Measurements from ENCODE around the gene SIRPA.

SIRPA gene

GRCh38 chr20:1940581-1940980 lies 45.4 kb downstream of the SIRPA start:
- no peak overlapping the region for H3K9ac ChIP-seq (ENCODE audit: low read length)
- no peaks in the 10 kb centered on the region for H3K9me3 ChIP-seq (ENCODE audit: control insufficient read depth, low read length)
- H3K4me1 ChIP-seq (ENCODE audit: control insufficient read depth, insufficient read depth, low read depth, low read length): peaks cover 16% of the 10 kb centered on the region
- no peak overlapping the region for H3K4me3 ChIP-seq (ENCODE audit: insufficient read depth in 1 of 2, low read depth in 1 of 2, low read length in 2 of 2)
- no peak overlapping the region for H3K4me2 ChIP-seq (ENCODE audit: low read length, poor library complexity, severe bottlenecking)
- no peak overlapping the region for H2AK5ac ChIP-seq (ENCODE audit: low read length, severe bottlenecking)
- peaks cover 28 to 38% of the 10 kb centered on the region in 2 experiments for H3K36me3 ChIP-seq (ENCODE audit: control insufficient read depth in 1 of 2, insufficient read depth in 2 of 2, low read depth in 1 of 2, low read length in 2 of 2)
- H3K4ac ChIP-seq (ENCODE audit: low read depth in 1 of 2, low read length in 2 of 2): no peak overlapping the region
- no peak for DNase-seq
- H2AFZ ChIP-seq (ENCODE audit: low read depth, low read length): no peak overlapping the region
- no peak overlapping the region for H3K18ac ChIP-seq (ENCODE audit: low read depth in 1 of 2, low read length in 2 of 2)
- no peak overlapping the region for H2BK12ac ChIP-seq (ENCODE audit: low read length in 2 of 2)
- no peak overlapping the region for H3K23ac ChIP-seq (ENCODE audit: low read length in 2 of 2)
- H2BK120ac ChIP-seq (ENCODE audit: low read depth, low read length): no peak overlapping the region
- H2BK15ac ChIP-seq (ENCODE audit: low read depth, poor library complexity, severe bottlenecking): no peak overlapping the region
- peaks cover 0 to 15% of the 10 kb centered on the region in 2 experiments for H3K27me3 ChIP-seq (ENCODE audit: control insufficient read depth in 1 of 2, insufficient read depth in 1 of 2, low read length in 2 of 2)
- H4K91ac ChIP-seq (ENCODE audit: low read length): no peak overlapping the region
- no peak overlapping the region for H4K8ac ChIP-seq (ENCODE audit: low read length)
- WGBS: 89% methylated on average over 5 of the region's 5 CpGs
- H3K14ac ChIP-seq (ENCODE audit: low read length in 2 of 2): no peak overlapping the region
- H3K79me1 ChIP-seq (replicated peaks; ENCODE audit: low read length, poor library complexity, severe bottlenecking): peaks cover 6% of the 10 kb centered on the region
- H2BK5ac ChIP-seq (ENCODE audit: low read depth, low read length, poor library complexity, severe bottlenecking): no peak overlapping the region
- no peak overlapping the region for H3K27ac ChIP-seq (ENCODE audit: low read length, poor library complexity, severe bottlenecking)

DNA sequence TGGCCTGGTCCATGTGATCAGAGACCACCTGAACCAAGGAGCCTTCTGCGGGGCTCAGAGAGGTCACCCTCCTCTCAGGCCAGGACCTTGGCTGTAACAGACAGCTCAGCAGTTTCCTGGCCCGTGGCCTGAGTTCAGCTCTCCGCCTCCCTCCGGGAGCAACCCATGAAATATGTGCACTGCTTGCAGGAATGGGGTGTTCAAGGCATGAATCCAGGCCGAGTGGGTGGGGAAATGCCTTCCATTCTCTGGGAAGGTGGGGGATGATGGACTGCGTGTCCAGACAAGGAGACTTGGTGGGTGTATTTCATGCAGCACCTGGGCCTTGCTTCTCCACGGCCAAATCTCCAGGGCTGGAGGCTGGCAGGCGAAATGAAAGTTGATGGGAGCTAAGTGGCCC lies 46.0 kb downstream of the SIRPA start:
- H3K4me1 ChIP-seq (ENCODE audit: control insufficient read depth, insufficient read depth, low read depth, low read length): peaks cover 16% of the 10 kb centered on the region
- H4K91ac ChIP-seq (ENCODE audit: low read length): no peak overlapping the region
- H2BK15ac ChIP-seq (ENCODE audit: low read depth, poor library complexity, severe bottlenecking): no peak overlapping the region
- no peak overlapping the region for H2AFZ ChIP-seq (ENCODE audit: low read depth, low read length)
- no peak overlapping the region for H2BK12ac ChIP-seq (ENCODE audit: low read length in 2 of 2)
- 80% methylated on average over 8 of the region's 8 CpGs for WGBS
- H3K27me3 ChIP-seq (ENCODE audit: control insufficient read depth in 1 of 2, insufficient read depth in 1 of 2, low read length in 2 of 2): peaks cover 0 to 21% of the 10 kb centered on the region in 2 experiments
- H3K27ac ChIP-seq (ENCODE audit: low read length, poor library complexity, severe bottlenecking): no peak overlapping the region
- H3K79me1 ChIP-seq (replicated peaks; ENCODE audit: low read length, poor library complexity, severe bottlenecking): peaks cover 6% of the 10 kb centered on the region
- no peak overlapping the region for H2BK5ac ChIP-seq (ENCODE audit: low read depth, low read length, poor library complexity, severe bottlenecking)
- H3K4me2 ChIP-seq (ENCODE audit: low read length, poor library complexity, severe bottlenecking): no peak overlapping the region
- no peaks in the 10 kb centered on the region for H3K9me3 ChIP-seq (ENCODE audit: control insufficient read depth, low read length)
- DNase-seq: no peak
- H3K9ac ChIP-seq (ENCODE audit: low read length): no peak overlapping the region
- H3K23ac ChIP-seq (ENCODE audit: low read length in 2 of 2): no peak overlapping the region
- no peak overlapping the region for H2BK120ac ChIP-seq (ENCODE audit: low read depth, low read length)
- H3K4me3 ChIP-seq (ENCODE audit: insufficient read depth in 1 of 2, low read depth in 1 of 2, low read length in 2 of 2): peak overlapping the region in 1 of 2 experiments; percentile 53
- no peak overlapping the region for H3K4ac ChIP-seq (ENCODE audit: low read depth in 1 of 2, low read length in 2 of 2)
- no peak overlapping the region for H4K8ac ChIP-seq (ENCODE audit: low read length)
- no peak overlapping the region for H3K18ac ChIP-seq (ENCODE audit: low read depth in 1 of 2, low read length in 2 of 2)
- H3K14ac ChIP-seq (ENCODE audit: low read length in 2 of 2): no peak overlapping the region
- H3K36me3 ChIP-seq (ENCODE audit: control insufficient read depth in 1 of 2, insufficient read depth in 2 of 2, low read depth in 1 of 2, low read length in 2 of 2): peaks cover 21 to 33% of the 10 kb centered on the region in 2 experiments
- peak overlapping the region; percentile 12 for H2AK5ac ChIP-seq (ENCODE audit: low read length, severe bottlenecking)

DNA sequence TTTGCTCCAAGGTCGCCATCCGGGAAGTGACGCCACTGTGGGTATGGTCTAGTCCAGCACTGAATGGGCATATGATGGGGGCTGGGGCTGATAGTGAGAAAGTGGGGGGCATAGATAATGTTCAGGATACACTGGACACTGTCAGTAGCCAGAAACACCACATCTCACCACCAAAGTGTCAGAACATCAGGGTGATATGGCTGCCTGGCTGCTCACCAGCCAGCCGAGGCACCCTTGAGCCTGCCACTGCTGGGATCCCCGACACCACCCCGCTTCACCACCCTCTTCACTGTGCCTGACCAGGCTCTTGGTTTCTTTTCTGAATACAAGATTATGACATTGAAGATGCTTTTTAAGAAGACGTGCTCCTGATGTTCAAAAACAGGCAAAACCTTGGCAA lies 46.9 kb downstream of the SIRPA start:
- DNase-seq: no peak
- H2AK5ac ChIP-seq (ENCODE audit: low read length, severe bottlenecking): no peak overlapping the region
- H2AFZ ChIP-seq (ENCODE audit: low read depth, low read length): no peak overlapping the region
- no peak overlapping the region for H4K91ac ChIP-seq (ENCODE audit: low read length)
- peaks cover 4% of the 10 kb centered on the region for H3K79me1 ChIP-seq (replicated peaks; ENCODE audit: low read length, poor library complexity, severe bottlenecking)
- H3K27me3 ChIP-seq (ENCODE audit: control insufficient read depth in 1 of 2, insufficient read depth in 1 of 2, low read length in 2 of 2): peaks cover 0 to 29% of the 10 kb centered on the region in 2 experiments
- no peak overlapping the region for H3K14ac ChIP-seq (ENCODE audit: low read length in 2 of 2)
- H2BK15ac ChIP-seq (ENCODE audit: low read depth, poor library complexity, severe bottlenecking): no peak overlapping the region
- no peak overlapping the region for H3K4ac ChIP-seq (ENCODE audit: low read depth in 1 of 2, low read length in 2 of 2)
- 95% methylated on average over 5 of the region's 7 CpGs for WGBS
- no peak overlapping the region for H2BK12ac ChIP-seq (ENCODE audit: low read length in 2 of 2)
- H3K9ac ChIP-seq (ENCODE audit: low read length): no peak overlapping the region
- no peak overlapping the region for H2BK5ac ChIP-seq (ENCODE audit: low read depth, low read length, poor library complexity, severe bottlenecking)
- no peak overlapping the region for H3K27ac ChIP-seq (ENCODE audit: low read length, poor library complexity, severe bottlenecking)
- H3K4me2 ChIP-seq (ENCODE audit: low read length, poor library complexity, severe bottlenecking): no peak overlapping the region
- H3K36me3 ChIP-seq (ENCODE audit: control insufficient read depth in 1 of 2, insufficient read depth in 2 of 2, low read depth in 1 of 2, low read length in 2 of 2): peaks cover 13 to 25% of the 10 kb centered on the region in 2 experiments
- no peaks in the 10 kb centered on the region for H3K9me3 ChIP-seq (ENCODE audit: control insufficient read depth, low read length)
- H3K23ac ChIP-seq (ENCODE audit: low read length in 2 of 2): no peak overlapping the region
- H4K8ac ChIP-seq (ENCODE audit: low read length): no peak overlapping the region
- no peak overlapping the region for H2BK120ac ChIP-seq (ENCODE audit: low read depth, low read length)
- H3K4me1 ChIP-seq (ENCODE audit: control insufficient read depth, insufficient read depth, low read depth, low read length): peaks cover 19% of the 10 kb centered on the region
- H3K4me3 ChIP-seq (ENCODE audit: insufficient read depth in 1 of 2, low read depth in 1 of 2, low read length in 2 of 2): no peak overlapping the region
- H3K18ac ChIP-seq (ENCODE audit: low read depth in 1 of 2, low read length in 2 of 2): no peak overlapping the region

- no peak overlapping the region for H2AK5ac ChIP-seq (ENCODE audit: low read length, severe bottlenecking)
- no peak overlapping the region for H3K18ac ChIP-seq (ENCODE audit: low read depth in 1 of 2, low read length in 2 of 2)
- H3K36me3 ChIP-seq (ENCODE audit: control insufficient read depth in 1 of 2, insufficient read depth in 2 of 2, low read depth in 1 of 2, low read length in 2 of 2): peaks cover 9 to 19% of the 10 kb centered on the region in 2 experiments
- H3K27ac ChIP-seq (ENCODE audit: low read length, poor library complexity, severe bottlenecking): no peak overlapping the region
- no peak overlapping the region for H3K4me3 ChIP-seq (ENCODE audit: insufficient read depth in 1 of 2, low read depth in 1 of 2, low read length in 2 of 2)
- no peak overlapping the region for H2BK120ac ChIP-seq (ENCODE audit: low read depth, low read length)
- no peak overlapping the region for H3K4ac ChIP-seq (ENCODE audit: low read depth in 1 of 2, low read length in 2 of 2)
- H3K4me2 ChIP-seq (ENCODE audit: low read length, poor library complexity, severe bottlenecking): no peak overlapping the region
- H2AFZ ChIP-seq (ENCODE audit: low read depth, low read length): no peak overlapping the region
- peaks cover 0 to 35% of the 10 kb centered on the region in 2 experiments for H3K27me3 ChIP-seq (ENCODE audit: control insufficient read depth in 1 of 2, insufficient read depth in 1 of 2, low read length in 2 of 2)
- no peak overlapping the region for H2BK12ac ChIP-seq (ENCODE audit: low read length in 2 of 2)
- no peak overlapping the region for H4K8ac ChIP-seq (ENCODE audit: low read length)
- H3K23ac ChIP-seq (ENCODE audit: low read length in 2 of 2): no peak overlapping the region
- no peak overlapping the region for H3K9ac ChIP-seq (ENCODE audit: low read length)
- no peaks in the 10 kb centered on the region for H3K9me3 ChIP-seq (ENCODE audit: control insufficient read depth, low read length)
- H2BK15ac ChIP-seq (ENCODE audit: low read depth, poor library complexity, severe bottlenecking): no peak overlapping the region
- H4K91ac ChIP-seq (ENCODE audit: low read length): no peak overlapping the region
- 89% methylated on average over 13 of the region's 13 CpGs for WGBS
- no peak overlapping the region for H3K14ac ChIP-seq (ENCODE audit: low read length in 2 of 2)
- no peak for DNase-seq
- H3K4me1 ChIP-seq (ENCODE audit: control insufficient read depth, insufficient read depth, low read depth, low read length): peaks cover 23% of the 10 kb centered on the region
- H3K79me1 ChIP-seq (replicated peaks; ENCODE audit: low read length, poor library complexity, severe bottlenecking): peaks cover 4% of the 10 kb centered on the region
- no peak overlapping the region for H2BK5ac ChIP-seq (ENCODE audit: low read depth, low read length, poor library complexity, severe bottlenecking)
These were observed 47.5 kb downstream of the SIRPA start for GRCh38 chr20:1942486-1943274.
